HG02840 (cell line): Measurements from ENCODE around the gene SENP1.

Source experiments
- ATAC-seq: cut with Tn5 transposase; IDR thresholded peaks from one replicate; pipeline ENCODE4 v1.9.1; 2021; ENCODE audit warnings: mild to moderate bottlenecking, moderate library complexity, moderate number of reproducible peaks; ENCODE audit not compliant: unreplicated experiment, low FRiP score

The SENP1 gene

DNA sequence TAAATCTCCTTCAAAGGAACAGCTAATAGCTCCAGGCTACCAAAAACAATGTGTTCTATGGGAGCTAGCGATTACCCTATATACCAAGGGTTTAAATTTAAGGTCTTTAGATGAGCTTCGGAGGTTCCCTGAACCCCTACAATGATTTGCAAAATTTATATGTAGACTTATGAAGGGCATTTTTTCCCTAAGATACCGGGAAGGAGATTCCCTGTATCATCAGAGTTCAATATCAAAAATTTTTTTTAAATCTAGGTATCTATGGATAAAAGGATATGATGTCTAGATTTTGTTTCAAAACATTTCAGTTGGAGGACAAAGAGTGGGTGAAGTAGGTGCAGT, 83.7 kb downstream of the SENP1 start:
- no peak for ATAC-seq

DNA sequence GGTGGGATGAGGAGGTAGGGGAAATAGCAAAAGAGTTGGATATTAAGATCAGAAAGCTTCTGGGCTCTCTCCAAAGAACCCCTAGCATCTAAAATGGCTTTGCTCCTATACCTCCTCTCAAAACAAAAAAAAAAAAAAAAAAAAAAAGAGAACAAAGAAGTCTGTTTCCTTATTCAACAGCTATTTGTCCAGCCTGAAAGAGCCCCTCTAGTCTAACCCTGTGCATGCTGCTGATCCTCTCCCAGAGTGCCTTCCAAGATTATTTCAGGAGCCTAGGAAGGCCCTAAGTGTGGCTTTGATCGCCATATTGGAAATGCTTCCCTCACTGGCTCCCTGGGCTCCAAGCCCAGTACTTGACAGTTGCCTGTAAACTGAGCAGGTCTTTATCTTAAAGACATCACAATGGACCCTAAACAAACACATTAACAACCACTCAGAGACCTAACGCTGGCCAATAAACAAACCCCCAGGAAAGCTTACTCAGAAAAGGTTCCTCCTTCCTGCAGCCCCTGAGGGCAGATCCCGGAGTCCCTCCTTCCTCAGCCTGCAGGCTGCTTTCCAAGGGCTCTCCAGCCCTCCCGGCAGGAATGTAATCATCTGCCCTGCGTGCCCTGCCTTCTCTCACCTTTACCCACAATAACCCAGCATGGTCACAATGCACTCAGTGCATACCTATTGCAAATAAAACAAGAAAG, 84.2 kb downstream of the SENP1 start:
- no peak for ATAC-seq

DNA sequence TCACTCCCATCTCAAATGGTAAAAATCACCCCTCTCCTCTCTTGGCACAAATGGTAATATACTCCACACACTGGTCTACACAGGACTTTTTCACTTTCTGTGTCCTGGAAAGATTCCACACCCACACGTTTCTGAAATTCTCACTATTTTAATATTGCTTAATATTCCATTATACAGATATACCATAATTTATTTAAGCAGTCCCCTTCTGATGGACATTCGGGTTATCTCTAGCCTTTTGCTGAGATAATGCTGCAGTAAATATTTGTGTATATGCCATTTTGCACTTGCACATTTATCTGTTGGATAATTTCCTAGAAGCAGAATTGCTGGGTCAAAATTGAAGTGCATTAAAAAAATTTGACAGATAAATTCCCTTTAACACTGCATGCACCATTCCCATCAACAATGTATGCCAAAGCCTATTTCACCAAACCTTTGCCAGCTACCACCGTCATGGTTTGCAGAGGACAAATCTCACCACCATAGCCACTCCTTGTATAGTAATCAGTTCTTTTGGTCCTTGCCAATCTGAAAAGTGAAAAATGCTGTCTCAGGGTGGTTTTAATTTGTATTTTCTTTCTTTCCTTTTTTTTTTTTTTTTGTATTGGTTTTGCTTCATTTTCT, 86.1 kb downstream of the SENP1 start:
- ATAC-seq: no peak

DNA sequence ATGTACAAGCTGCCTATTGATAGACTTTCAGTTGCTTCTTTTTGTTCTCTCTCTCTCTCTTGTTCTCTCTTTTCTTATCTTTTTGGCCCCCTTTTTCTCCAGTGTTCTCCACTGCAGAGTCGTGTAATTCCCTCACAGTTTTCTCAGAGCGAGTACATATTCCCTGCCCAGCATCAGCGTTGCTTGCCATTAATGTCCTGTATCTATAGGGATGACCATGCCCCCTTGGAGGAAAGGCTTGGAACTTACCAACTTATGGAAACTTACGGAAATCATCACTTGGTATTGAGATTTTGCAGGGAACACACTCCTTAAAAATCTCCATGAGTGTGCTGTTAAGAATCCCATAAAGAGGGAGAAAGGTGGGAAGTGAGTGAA, 87.3 kb downstream of the SENP1 start:
- ATAC-seq: no peak

DNA sequence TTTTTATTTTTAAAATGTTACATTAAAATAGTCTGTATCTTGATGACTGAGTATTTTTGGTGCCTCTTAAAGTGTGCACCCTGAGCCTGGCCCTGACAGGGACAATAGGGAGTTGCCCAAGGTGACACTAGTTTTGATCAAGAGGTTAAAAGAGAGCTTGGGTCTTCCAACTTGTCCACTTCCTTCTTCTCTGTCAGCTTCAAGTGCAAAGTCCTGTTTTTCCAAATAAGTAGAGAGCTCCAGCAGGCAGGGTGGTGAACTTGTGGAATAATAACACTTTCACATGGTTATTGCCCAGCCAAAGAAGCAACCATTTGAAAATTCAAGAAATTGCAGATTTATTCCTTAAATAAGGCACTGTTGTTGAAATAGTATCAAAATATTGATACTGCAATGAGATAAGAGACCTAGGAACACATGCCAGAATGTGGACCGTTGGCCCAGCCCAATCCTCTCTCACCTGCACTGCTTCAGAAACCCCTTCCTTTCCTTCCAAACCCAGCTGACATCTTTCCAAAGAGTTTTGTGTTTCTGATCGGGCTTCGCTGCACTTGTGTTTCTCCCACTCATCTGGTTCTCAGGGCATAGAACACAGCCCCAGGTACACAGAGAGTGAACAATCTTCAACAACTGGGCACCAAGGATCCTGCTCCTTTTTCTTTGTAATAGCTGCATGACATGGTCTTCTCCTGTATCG, 87.8 kb downstream of the SENP1 start:
- no peak for ATAC-seq

DNA sequence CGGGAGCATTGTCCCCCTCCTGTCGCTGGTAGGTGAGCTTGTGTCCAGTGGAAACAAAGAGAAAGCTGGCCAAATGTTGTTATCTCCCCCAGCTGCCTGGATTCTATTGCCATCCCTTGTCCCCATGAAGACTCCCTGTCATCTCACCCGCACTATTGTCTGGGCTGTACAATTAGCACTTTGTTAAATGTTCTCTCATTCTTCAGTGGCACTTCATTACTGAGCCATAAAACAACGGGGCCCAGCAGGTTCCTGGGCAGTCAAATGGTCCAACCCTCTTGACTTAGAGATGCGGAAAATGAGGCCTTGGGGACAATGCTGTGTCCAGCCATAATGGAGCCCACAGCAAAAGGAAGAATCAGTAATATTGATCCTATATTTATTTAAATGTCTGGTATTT, 88.4 kb downstream of the SENP1 start:
- ATAC-seq: no peak

DNA sequence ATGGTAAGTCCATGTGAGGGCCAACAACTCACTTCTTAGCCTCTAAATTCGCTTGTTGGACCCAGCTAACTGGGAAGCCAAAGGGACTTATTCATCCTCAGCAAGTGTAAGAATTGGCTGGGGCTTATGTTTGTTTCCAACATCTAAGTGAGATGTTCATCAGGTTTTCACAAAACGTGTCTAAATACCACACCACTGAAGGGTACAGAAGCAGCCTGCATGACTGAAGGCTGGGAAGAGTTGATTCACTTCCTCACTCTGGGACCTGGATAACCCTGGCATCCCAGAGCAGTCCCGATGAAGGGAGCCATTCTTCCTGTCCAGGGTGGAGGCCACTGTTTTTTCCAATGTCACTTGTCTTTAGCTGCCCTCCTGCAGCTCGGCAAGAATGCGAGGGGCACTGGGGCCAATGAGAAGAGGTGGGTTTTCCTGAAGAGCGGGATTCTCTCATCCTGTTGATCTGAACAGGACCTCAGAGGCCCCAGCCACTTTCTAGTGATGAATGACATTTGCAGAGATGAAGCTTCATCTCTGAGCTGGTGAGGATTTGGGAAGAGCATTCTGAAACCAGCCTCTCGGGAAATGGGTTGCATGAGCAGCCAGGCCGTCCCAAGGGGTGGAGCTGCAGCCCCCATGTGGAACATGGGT, 89.4 kb downstream of the SENP1 start:
- no peak for ATAC-seq

DNA sequence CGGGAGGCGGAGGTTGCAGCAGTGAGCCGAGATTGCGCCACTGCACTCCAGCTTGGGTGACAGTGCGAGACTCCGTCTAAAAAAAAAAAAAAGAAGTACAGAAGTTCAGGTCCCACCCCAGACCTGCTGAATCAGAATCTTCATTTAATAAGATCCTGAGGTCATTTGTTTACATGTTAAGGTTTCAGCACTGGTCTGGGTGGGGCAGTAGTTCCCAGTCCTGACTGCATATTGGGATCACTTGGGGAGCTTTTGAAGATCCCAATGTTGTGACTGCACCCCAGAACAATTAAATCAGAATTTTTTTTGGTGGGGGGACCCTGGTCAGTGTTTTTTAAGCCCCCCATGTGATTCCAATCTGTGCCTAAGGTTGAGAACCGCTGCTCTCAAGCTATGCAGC, 89.9 kb downstream of the SENP1 start:
- no peak for ATAC-seq

DNA sequence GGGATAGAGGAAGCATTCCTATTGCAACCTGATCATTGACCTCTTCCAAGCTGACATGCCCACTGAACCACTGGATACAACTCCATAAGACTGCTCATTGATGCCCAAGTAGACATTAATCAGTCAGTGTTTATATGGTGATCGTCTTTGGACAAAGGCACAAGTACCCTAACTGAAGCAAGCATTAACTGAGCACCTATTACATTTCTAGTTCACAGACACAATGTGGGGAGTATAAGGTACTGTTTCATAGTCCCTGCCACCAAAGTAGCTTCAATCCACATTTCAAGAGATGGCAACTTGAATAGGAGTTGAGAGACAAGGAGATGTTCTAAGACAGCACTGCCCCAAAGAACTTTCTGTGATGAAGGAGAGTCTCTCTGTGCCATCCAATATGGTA, 90.8 kb downstream of the SENP1 start:
- ATAC-seq: no peak

DNA sequence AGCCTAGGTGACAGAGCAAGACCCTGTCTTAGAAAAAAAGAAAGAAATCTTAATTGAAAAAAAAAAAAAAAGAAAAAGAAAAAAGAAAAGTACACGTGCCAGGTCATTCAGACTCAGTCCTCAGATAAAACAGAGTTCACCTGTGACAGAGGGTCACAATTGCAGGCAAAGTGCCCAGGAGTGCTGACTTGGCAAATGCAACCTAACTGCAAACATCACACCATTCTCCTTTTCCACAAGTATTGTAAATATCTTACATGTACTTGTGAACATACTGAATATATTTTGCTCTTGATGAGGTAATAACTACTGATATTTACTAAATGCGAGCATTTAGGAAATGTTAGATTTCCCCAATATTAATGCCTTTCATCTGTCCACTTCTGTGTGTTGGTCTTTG, 92.6 kb downstream of the SENP1 start:
- ATAC-seq: no peak

DNA sequence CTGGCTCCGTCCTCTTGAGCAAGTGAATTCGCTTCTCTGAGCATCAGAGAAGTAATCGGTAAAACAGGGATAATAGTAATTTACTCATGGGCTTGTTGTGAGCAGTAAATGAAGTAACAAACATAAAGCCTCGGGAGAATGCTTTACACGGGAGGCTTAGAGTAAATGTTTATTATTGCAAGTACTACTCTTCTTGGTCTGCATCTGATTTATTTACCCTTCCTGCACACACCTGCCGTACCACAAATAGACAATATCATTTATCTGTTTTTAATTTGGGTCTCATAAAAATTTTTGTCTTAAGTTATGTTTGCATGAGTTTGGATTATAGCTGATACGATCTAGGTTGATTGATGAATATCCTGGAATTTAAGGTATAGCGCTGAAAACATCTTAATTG, 93.8 kb downstream of the SENP1 start:
- no peak for ATAC-seq

DNA sequence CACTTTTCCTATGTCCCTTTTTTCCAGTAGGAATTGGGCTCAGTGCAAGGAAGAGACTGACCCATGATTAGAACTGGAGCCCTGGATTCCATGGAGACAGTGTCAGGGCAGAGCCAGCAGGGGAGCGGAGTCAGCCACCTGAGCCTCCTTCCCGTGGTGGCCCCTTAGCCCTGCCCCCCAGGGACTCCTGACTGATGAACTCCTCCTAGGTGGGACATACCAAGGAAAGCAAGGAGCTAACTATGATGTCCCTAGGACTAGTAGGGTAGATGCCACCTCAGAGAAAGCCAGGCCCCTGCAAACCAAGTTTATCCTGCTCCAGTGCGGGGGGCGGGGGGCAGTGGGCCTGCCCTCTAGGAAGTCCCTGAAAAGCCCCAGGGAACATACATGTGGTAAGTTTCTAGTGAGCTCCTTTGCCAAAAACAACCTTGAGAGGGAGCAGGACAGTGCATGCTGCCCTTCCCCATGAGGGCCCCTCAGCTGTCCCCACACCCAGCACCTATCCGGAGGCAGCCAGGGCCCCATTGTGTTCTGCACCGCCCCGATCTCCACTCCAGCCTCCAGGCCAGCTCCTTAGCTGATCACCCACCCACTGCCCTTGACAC, 95.4 kb downstream of the SENP1 start:
- no peak for ATAC-seq

DNA sequence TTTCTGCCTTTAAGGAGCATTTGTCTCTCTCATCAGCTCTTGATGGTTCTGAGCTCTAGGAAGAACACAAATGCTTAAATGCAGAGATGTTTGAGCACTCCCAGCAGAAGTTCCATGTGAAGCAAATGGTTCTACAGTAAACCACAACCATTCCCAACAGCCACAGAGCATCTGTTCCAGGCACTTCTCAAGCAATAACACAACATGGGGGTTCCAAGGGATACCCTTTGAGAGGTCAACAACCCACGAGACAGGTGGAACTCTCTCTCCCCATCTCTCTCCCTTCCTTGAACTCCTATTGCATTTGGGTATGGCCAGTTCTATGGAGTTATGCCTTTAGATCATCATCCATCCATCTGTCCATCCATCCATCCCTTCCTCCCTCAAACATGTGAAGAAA, 96.4 kb downstream of the SENP1 start:
- no peak for ATAC-seq

DNA sequence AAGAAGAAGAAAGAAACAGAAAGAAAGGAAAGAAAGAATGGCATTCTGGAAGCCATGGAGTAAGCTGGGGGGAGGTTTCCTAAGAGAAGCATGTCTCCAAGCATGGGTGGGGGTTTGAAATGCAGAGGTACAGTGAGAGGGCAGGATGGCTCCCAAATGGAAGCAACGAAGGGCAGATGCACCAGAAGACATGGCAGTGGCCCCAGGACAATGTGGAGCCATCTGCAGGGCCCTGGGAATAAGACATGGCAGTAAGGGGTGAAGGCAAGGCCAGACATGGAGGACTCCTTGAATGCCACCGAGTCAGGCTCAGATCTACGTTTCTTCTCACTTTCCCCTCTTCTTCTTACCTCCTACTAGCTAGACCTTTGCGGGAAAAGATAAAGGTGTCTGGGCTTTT, 96.9 kb downstream of the SENP1 start:
- ATAC-seq: no peak

DNA sequence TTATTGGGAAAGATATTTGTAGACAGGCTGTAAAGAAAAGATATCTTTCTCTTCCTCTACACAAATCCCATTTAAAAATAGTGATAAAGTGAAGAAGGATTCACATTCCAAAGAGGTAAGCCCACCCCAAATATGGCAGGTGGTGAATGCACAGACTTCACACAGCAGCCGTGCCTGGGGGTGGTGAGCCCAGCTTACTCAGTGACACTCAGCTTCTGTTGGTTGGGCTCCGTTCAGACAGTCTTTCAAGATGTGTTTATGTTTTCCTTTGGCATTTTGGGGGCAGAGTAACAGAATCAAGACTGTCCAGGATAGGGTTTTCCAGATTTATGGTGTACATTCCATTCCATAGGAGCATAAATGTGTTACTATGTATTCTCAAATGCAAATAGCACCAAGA, 97.5 kb downstream of the SENP1 start:
- ATAC-seq: no peak

DNA sequence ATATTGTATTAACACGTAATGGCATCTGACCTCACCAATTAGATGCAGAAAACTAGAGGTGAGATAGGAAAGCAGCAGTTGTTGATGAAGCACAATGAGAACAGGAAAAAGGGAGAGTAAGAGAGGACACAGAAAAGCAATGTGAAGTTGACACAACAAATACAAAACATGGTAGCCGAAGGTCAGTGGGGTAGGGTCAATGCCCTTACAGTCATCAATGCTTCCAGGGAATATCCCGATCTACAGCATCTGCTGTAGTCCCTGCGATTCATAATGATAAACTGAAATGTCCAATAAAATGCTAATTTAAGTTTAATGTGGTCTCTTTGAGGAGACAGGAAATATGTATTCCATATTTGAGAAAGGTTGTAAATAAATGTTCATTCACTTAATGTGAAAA, 98.7 kb downstream of the SENP1 start:
- no peak for ATAC-seq

DNA sequence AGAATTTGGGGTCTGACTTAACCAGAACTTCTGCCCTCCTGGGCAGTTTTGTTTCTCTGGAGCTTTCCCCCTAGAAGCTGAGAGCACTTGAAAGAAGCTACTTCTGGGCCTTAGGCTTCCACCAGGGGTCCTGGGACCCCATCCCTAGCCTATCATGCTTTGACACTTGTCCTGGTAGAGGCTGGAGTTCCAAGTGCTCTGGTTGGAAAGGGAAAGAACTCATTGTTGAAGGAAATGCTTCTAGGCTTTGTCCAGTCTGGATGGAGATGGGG, 100.2 kb downstream of the SENP1 start:
- ATAC-seq: no peak

DNA sequence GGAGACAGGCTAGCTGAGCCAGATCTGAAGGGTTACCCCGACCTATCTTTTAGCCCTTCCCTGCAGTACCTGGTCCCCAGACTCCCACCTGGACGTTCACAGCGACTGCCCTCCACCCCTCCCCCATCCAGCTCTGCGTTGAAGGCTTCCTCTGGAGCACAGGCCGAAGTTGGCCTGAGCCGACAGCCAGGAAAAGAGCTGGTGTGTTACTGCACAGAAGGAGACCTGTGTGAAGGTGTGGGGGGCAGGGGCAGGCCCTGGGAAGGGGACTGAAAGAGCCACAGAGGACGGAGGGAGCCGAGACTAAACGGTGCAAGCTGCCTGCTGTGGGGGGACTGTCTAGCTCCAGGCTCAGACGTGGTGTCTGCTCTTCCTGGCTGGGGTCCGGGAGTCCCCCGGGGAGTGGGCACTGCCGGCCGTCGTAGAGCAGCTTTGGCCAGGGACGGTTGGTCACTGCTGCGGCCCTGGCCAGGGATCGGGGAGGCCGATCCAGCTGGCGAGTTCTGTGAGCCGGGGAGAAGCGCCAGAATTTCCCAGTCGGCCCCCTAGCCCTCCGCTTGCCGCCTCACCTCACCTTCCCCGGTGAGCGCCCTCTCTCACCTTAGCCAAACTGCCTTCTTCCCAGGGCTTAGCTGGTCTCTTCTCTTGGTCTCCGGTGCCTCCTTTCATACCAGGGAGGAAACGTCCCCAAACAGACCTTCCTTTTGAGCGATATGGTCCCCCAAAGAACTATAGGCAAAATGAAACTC, 100.7 kb downstream of the SENP1 start:
- ATAC-seq: no peak

DNA sequence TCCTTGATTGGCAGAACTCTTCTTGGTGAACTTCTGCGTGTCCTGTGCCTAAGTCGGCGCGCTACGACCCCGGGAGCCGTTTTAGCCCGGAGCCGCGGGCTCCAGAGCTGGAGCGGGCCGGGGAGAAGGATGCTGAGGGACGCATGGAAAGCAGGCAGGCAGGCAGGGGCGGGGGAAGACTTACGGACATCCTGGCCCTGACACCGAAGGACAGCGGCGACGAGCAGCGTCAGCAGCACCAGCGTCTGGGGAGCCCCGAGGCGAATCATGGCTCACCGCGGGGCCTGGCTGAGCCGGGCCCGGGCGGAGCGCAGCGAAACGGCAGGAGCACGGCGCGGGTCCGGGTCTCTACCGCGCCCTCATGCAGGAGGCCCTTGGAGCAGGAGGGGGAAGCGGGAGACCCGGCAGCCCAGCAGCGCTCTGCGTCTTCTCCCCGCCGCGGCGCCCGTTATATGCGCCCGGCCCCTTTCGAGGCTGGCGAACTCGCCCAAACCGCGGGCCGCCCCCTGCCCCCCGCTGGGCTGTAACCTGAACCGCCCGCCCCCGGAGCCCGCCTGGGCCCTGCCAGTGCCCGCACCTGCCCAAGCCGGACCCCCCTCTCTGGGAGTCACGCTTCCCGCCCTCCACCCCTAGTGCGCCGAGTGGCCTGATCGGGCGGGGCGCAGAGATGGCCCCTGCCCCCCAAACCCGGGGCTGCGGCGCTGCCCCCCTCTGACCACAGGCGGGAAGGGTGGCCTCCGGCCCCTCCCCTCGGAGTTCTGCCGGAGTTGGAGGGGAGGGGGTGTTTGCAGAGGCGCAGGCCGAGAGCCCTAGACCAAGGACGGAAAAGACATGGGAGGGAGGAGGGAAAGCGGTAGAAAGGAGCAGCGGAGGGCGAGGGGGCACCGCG, 101.6 kb downstream of the SENP1 start, which contains the start of gene COL2A1:
COL2A1 (minus strand) TSS at position 424 of the 889 bp plus-strand sequence; CDS start at position 269, 155 bp downstream.
- ATAC-seq: no peak
